Measurements from ENCODE around the gene HOTAIR. TPM values are rescaled to one million over a fixed set of nuclear protein-coding genes. Genes with fewer than 3 reads are reported as not detected.

HOTAIR gene
- total RNA-seq, 1 donor from 2014 or later = not detected

DNA sequence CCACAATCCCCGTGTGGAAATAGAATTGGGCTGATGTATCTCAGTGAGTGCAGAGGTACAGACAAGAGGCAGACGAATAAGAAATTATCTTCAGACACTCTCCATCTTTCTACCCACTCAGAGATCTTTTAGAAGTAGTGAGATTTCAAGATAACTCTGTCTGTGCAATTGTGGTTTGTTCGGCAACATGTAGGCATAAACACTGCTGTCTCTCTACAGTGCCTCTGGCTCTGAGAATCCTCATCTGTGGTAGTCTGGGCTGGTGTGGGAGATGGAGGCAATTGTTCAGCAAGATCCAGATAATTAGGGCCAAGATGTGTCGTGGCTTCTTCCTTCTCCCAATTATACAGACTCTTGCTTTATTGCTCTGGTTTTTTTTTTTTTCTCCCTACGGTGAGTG, 33.0 kb downstream of the HOTAIR start:
- no peak for DNase-seq (ENCODE audit: low spot score)
- TF ChIP-seq EZH2phosphoT487 (IDR thresholded peaks at IDR 0.05) = no peak
- TF ChIP-seq, protein P1, sequence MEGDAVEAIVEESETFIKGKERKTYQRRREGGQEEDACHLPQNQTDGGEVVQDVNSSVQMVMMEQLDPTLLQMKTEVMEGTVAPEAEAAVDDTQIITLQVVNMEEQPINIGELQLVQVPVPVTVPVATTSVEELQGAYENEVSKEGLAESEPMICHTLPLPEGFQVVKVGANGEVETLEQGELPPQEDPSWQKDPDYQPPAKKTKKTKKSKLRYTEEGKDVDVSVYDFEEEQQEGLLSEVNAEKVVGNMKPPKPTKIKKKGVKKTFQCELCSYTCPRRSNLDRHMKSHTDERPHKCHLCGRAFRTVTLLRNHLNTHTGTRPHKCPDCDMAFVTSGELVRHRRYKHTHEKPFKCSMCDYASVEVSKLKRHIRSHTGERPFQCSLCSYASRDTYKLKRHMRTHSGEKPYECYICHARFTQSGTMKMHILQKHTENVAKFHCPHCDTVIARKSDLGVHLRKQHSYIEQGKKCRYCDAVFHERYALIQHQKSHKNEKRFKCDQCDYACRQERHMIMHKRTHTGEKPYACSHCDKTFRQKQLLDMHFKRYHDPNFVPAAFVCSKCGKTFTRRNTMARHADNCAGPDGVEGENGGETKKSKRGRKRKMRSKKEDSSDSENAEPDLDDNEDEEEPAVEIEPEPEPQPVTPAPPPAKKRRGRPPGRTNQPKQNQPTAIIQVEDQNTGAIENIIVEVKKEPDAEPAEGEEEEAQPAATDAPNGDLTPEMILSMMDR (IDR thresholded peaks at IDR 0.05) = no peak
- TF ChIP-seq EZH2 (IDR thresholded peaks at IDR 0.05) = no peak
- Mint-ChIP-seq H3K4me1 (no peaks in the 10 kb centered on the region), H3K27me3 (ENCODE audit: insufficient read depth, low read depth) (peaks cover 91% of the 10 kb centered on the region), H3K27ac (no peak overlapping the region), H3K36me3 (no peaks in the 10 kb centered on the region), H3K9me3 (peaks cover 15% of the 10 kb centered on the region), H3K4me3 (no peak overlapping the region)
- Histone ChIP-seq H3K9ac (no peak overlapping the region), H3K4me2 (no peak overlapping the region), H3K9me3 (ENCODE audit: low read depth) (no peaks in the 10 kb centered on the region), H3F3A (ENCODE audit: low read depth) (no peaks in the 10 kb centered on the region), H3K27ac (no peak overlapping the region), H4K20me1 (ENCODE audit: low read depth) (peaks cover 17% of the 10 kb centered on the region), H3K4me3 (no peak overlapping the region), H3K36me3 (no peaks in the 10 kb centered on the region), H2AFZ (replicated peaks) (no peak overlapping the region), H3K79me2 (ENCODE audit: low read depth) (no peaks in the 10 kb centered on the region), H3K27me3 (peaks cover 100% of the 10 kb centered on the region), H3K4me1 (no peaks in the 10 kb centered on the region)

GRCh38 chr12:53941187-53941586, 33.6 kb downstream of the HOTAIR start:
- H3K9ac ChIP-seq = no peak overlapping the region
- Mint-ChIP-seq H3K27ac (no peak overlapping the region), H3K4me1 (no peaks in the 10 kb centered on the region), H3K36me3 (no peaks in the 10 kb centered on the region), H3K4me3 (no peak overlapping the region), H3K27me3 (ENCODE audit: insufficient read depth, low read depth) (peaks cover 91% of the 10 kb centered on the region), H3K9me3 (peaks cover 11% of the 10 kb centered on the region)
- no peak overlapping the region for H3K4me3 ChIP-seq
- H3K4me1 ChIP-seq = no peaks in the 10 kb centered on the region
- H3K79me2 ChIP-seq (ENCODE audit: low read depth) = no peaks in the 10 kb centered on the region
- TF ChIP-seq EZH2phosphoT487 (IDR thresholded peaks at IDR 0.05) (no peak), EZH2 (IDR thresholded peaks at IDR 0.05) (no peak)
- TF ChIP-seq, protein P1 (IDR thresholded peaks at IDR 0.05) = no peak
- no peak overlapping the region for H3K4me2 ChIP-seq
- peaks cover 100% of the 10 kb centered on the region for H3K27me3 ChIP-seq
- H3K9me3 ChIP-seq (ENCODE audit: low read depth) = no peaks in the 10 kb centered on the region
- no peak for DNase-seq (ENCODE audit: low spot score)
- no peak overlapping the region for H2AFZ ChIP-seq (replicated peaks)
- peaks cover 20% of the 10 kb centered on the region for H4K20me1 ChIP-seq (ENCODE audit: low read depth)
- H3F3A ChIP-seq (ENCODE audit: low read depth) = no peaks in the 10 kb centered on the region
- no peak overlapping the region for H3K27ac ChIP-seq
- H3K36me3 ChIP-seq = no peaks in the 10 kb centered on the region

- Mint-ChIP-seq H3K27ac (no peak overlapping the region), H3K27me3 (ENCODE audit: insufficient read depth, low read depth) (peaks cover 91% of the 10 kb centered on the region), H3K4me3 (no peak overlapping the region)
Measured at GRCh38 chr12:53940443-53941014, 34.2 kb downstream of the HOTAIR start.

More at GRCh38 chr12:53940443-53941014, 34.2 kb downstream of the HOTAIR start:
- Histone ChIP-seq H2AFZ (replicated peaks) (no peak overlapping the region), H3K4me2 (no peak overlapping the region), H3K27ac (no peak overlapping the region), H3K9me3 (ENCODE audit: low read depth) (no peaks in the 10 kb centered on the region), H3K4me3 (no peak overlapping the region), H3K9ac (no peak overlapping the region), H3K4me1 (no peaks in the 10 kb centered on the region), H4K20me1 (ENCODE audit: low read depth) (peaks cover 21% of the 10 kb centered on the region), H3K27me3 (peaks cover 100% of the 10 kb centered on the region), H3K79me2 (ENCODE audit: low read depth) (no peaks in the 10 kb centered on the region), H3K36me3 (no peaks in the 10 kb centered on the region), H3F3A (ENCODE audit: low read depth) (no peaks in the 10 kb centered on the region)
- no peak for TF ChIP-seq EZH2 (IDR thresholded peaks at IDR 0.05)
- no peak for TF ChIP-seq EZH2phosphoT487 (IDR thresholded peaks at IDR 0.05)
- TF ChIP-seq, protein P1 (IDR thresholded peaks at IDR 0.05) = no peak
- no peak for DNase-seq (ENCODE audit: low spot score)
- peaks cover 11% of the 10 kb centered on the region for H3K9me3 Mint-ChIP-seq
- no peaks in the 10 kb centered on the region for H3K36me3 Mint-ChIP-seq
- H3K4me1 Mint-ChIP-seq = no peaks in the 10 kb centered on the region

Measured in neural progenitor cell (in vitro differentiated cells).